H9 (cell line): Measurements from ENCODE around the gene LPO. TPM values are rescaled to one million over a fixed set of nuclear protein-coding genes. Genes with fewer than 3 reads are reported as not detected.

Source experiments
- DNase-seq: peaks from one replicate; pipeline ENCODE4 v3.0.0-alpha.2; 2017
- H2AFZ ChIP-seq: one replicate; pipeline ENCODE4 v1.6.1; 2013; ENCODE audit warnings: mild to moderate bottlenecking, low read length, control low read depth, moderate library complexity
- H2AK5ac ChIP-seq: 2 replicates; pipeline ENCODE4 v1.6.1; 2013; ENCODE audit warnings: low read length, control low read depth, mixed read lengths; ENCODE audit not compliant: insufficient read length
- H2BK120ac ChIP-seq: one replicate; pipeline ENCODE4 v1.6.1; 2013; ENCODE audit warnings: low read depth, mild to moderate bottlenecking, low read length, control low read depth, inconsistent platforms; ENCODE audit not compliant: poor library complexity, severe bottlenecking
- H2BK12ac ChIP-seq: 2 replicates; pipeline ENCODE4 v1.6.1; 2013; ENCODE audit warnings: low read length, control low read depth, mixed read lengths, low read depth; ENCODE audit not compliant: insufficient read length
- H2BK15ac ChIP-seq: 2 replicates; pipeline ENCODE4 v1.6.1; 2013; ENCODE audit warnings: low read depth, low read length, control low read depth
- H2BK20ac ChIP-seq: one replicate; pipeline ENCODE4 v1.6.1; 2013; ENCODE audit warnings: low read depth, mild to moderate bottlenecking, low read length, control low read depth, inconsistent platforms; ENCODE audit not compliant: poor library complexity, severe bottlenecking
- H2BK5ac ChIP-seq: 2 replicates; pipeline ENCODE4 v1.6.1; 2013; ENCODE audit warnings: low read length, control low read depth, mixed read lengths; ENCODE audit not compliant: insufficient read length
- H3K14ac ChIP-seq: 2 replicates; pipeline ENCODE4 v1.6.1; 2013; ENCODE audit warnings: low read length, control low read depth; ENCODE audit not compliant: insufficient read depth
- H3K18ac ChIP-seq: 2 replicates; pipeline ENCODE4 v1.6.1; 2013; ENCODE audit warnings: low read depth, mild to moderate bottlenecking, mixed read lengths, low read length, control low read depth; ENCODE audit not compliant: insufficient read length
- H3K23ac ChIP-seq: 2 replicates; pipeline ENCODE4 v1.6.1; 2013; ENCODE audit warnings: low read length, control low read depth, mixed read lengths, low read depth; ENCODE audit not compliant: insufficient read length
- H3K23me2 ChIP-seq: 2 replicates; pipeline ENCODE4 v1.6.1; 2013; ENCODE audit warnings: low read depth, mild to moderate bottlenecking, mixed read lengths, low read length, control low read depth; ENCODE audit not compliant: insufficient read length, poor library complexity, severe bottlenecking
- H3K27ac ChIP-seq: 2 replicates; pipeline ENCODE4 v1.5.1; 2013; ENCODE audit warnings: low read length, control low read depth, mixed read lengths, low read depth; ENCODE audit not compliant: insufficient read length
- H3K27me3 ChIP-seq: 2 replicates; pipeline ENCODE4 v1.6.1; 2013; ENCODE audit warnings: low read length, control low read depth, inconsistent platforms; ENCODE audit not compliant: insufficient read depth
- H3K4ac ChIP-seq: 2 replicates; pipeline ENCODE4 v1.6.1; 2013; ENCODE audit warnings: low read depth, mild to moderate bottlenecking, control low read depth, inconsistent platforms, low read length, moderate library complexity
- H3K4me1 ChIP-seq: 2 replicates; pipeline ENCODE4 v1.6.1; 2013; ENCODE audit warnings: low read length, control low read depth, inconsistent platforms; ENCODE audit not compliant: insufficient read depth
- H3K4me2 ChIP-seq: 2 replicates; pipeline ENCODE4 v1.6.1; 2013; ENCODE audit warnings: low read length, control low read depth, mixed read lengths; ENCODE audit not compliant: insufficient read length, insufficient read depth
- H3K56ac ChIP-seq: 2 replicates; pipeline ENCODE4 v1.6.1; 2013; ENCODE audit warnings: low read depth, mild to moderate bottlenecking, mixed read lengths, low read length, control low read depth; ENCODE audit not compliant: insufficient read length
- H3K79me1 ChIP-seq: 2 replicates; pipeline ENCODE4 v1.6.1; 2013; ENCODE audit warnings: low read depth, mild to moderate bottlenecking, moderate library complexity, low read length, control low read depth, inconsistent platforms; ENCODE audit not compliant: insufficient read depth, poor library complexity, severe bottlenecking
- H3K79me2 ChIP-seq: 2 replicates; pipeline ENCODE4 v1.6.1; 2013; ENCODE audit warnings: low read length, control low read depth, inconsistent platforms; ENCODE audit not compliant: insufficient read depth
- H3K9ac ChIP-seq: 2 replicates; pipeline ENCODE4 v1.6.1; 2013; ENCODE audit warnings: low read length, control low read depth, mixed read lengths; ENCODE audit not compliant: insufficient read length; ENCODE audit errors: extremely low read depth
- H3K9me3 ChIP-seq: one replicate; pipeline ENCODE4 v1.6.1; 2013; ENCODE audit warnings: low read depth, low read length, inconsistent platforms; ENCODE audit not compliant: control insufficient read depth
- H3T11ph ChIP-seq: one replicate; pipeline ENCODE4 v1.6.1; 2013; ENCODE audit warnings: mild to moderate bottlenecking, low read length, control low read depth, inconsistent platforms
- H4K20me1 ChIP-seq: one replicate; pipeline ENCODE4 v1.6.1; 2013; ENCODE audit not compliant: control insufficient read depth, insufficient read length, insufficient read depth
- H4K5ac ChIP-seq: 2 replicates; pipeline ENCODE4 v1.6.1; 2013; ENCODE audit warnings: low read depth, mild to moderate bottlenecking, mixed read lengths, low read length, control low read depth; ENCODE audit not compliant: insufficient read length
- H4K8ac ChIP-seq: replicated peaks from 2 replicates; pipeline ENCODE4 v1.6.1; 2013; ENCODE audit warnings: low read length, control low read depth, mixed read lengths, low read depth; ENCODE audit not compliant: insufficient read length
- H4K91ac ChIP-seq: 2 replicates; pipeline ENCODE4 v1.6.1; 2013; ENCODE audit warnings: low read depth, mild to moderate bottlenecking, moderate library complexity, mixed read lengths, low read length, control low read depth; ENCODE audit not compliant: insufficient read length
- H3K27ac Mint-ChIP-seq, 3 experiments: 2 replicates in 2 of 3; 3 replicates in 1 of 3; pipeline ENCODE4 v1.8.0; 2020 to 2021; ENCODE audit warnings: mixed read lengths in 3 of 3, mild to moderate bottlenecking in 1 of 3, moderate library complexity in 1 of 3
- H3K27me3 Mint-ChIP-seq: 2 replicates; pipeline ENCODE4 v1.8.0; 2021; ENCODE audit warnings: low read depth, mild to moderate bottlenecking, moderate library complexity, mixed read lengths
- H3K36me3 Mint-ChIP-seq, 3 experiments: 2 replicates in 2 of 3; 3 replicates in 1 of 3; pipeline ENCODE4 v1.8.0; 2020 to 2021; ENCODE audit warnings: low read depth in 3 of 3, mixed read lengths in 3 of 3; ENCODE audit not compliant: insufficient read depth in 1 of 3
- H3K4me1 Mint-ChIP-seq, 2 experiments: 2 replicates each; pipeline ENCODE4 v1.8.0; 2020; ENCODE audit warnings: mixed read lengths in 2 of 2
- H3K4me3 Mint-ChIP-seq, 2 experiments: 2 replicates in 1 of 2; 3 replicates in 1 of 2; pipeline ENCODE4 v1.8.0; 2020 to 2021; ENCODE audit warnings: mild to moderate bottlenecking in 2 of 2, mixed read lengths in 2 of 2, moderate library complexity in 1 of 2
- H3K9me3 Mint-ChIP-seq, 2 experiments: 2 replicates in 1 of 2; 3 replicates in 1 of 2; pipeline ENCODE4 v1.8.0; 2020; ENCODE audit warnings: mild to moderate bottlenecking in 2 of 2, mixed read lengths in 2 of 2, moderate library complexity in 1 of 2
- CTCF ChIP-seq: fragments of 200-600 bp; sonication (generic); conservative IDR thresholded peaks from 3 replicates; pipeline ENCODE4 v1.8.0; 2021; ENCODE audit warnings: antibody characterized with exemption, mild to moderate bottlenecking
- WGBS: extraction: QIAGEN DNeasy Blood & Tissue Kit; methylation state at CpG from one replicate; pipeline ENCODE4 v1.1.7; 2013; ENCODE audit warnings: missing lambda C conversion rate, low lambda C conversion rate, mixed read lengths; ENCODE audit not compliant: insufficient read length; ENCODE audit errors: extremely low coverage; 5-methylcytosine and 5-hydroxymethylcytosine counted together
- total RNA-seq: library from RNA; stranded (reverse); gene quantifications from 2 replicates; pipeline ENCODE4 v1.2.1, GENCODE V29; 2021

LPO gene
- total RNA-seq, 1 experiment from 2014 or later: 0.17 TPM

DNA sequence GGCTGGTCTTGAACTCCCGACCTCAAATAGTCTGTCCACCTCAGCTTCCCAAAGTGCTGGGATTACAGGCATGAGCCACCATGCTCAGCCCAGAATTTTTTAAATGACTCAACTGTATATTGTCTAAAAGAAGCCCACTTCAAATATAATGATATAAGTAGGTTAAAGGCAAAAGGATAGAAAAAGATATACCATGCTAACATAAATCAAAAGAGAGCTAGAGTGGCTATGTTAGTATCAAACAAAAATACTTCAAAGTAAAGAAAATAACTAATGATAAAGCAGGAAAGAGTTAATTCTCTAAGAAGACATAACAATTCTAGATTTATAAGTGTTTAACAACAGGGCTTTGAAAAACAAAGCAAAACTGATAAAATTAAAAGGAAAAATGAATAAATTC lies 55.6 kb downstream of the LPO start:
- Histone ChIP-seq H2BK20ac (no peak overlapping the region), H4K91ac (no peak overlapping the region), H3K9me3 (no peaks in the 10 kb centered on the region), H2AK5ac (no peak overlapping the region), H3K18ac (no peak overlapping the region), H3K4ac (no peak overlapping the region), H3K23ac (no peak overlapping the region), H2BK120ac (no peak overlapping the region), H3K4me1 (no peaks in the 10 kb centered on the region), H3K27ac (no peak overlapping the region), H4K8ac (no peak overlapping the region), H2BK12ac (no peak overlapping the region), H2BK15ac (no peak overlapping the region), H3T11ph (no peak overlapping the region), H3K4me2 (no peak overlapping the region), H3K79me2 (no peaks in the 10 kb centered on the region), H2AFZ (no peak overlapping the region), H3K14ac (no peak overlapping the region), H3K56ac (no peak overlapping the region), H4K5ac (no peak overlapping the region), H3K79me1 (no peaks in the 10 kb centered on the region), H3K23me2 (no peaks in the 10 kb centered on the region), H4K20me1 (no peaks in the 10 kb centered on the region), H3K27me3 (no peaks in the 10 kb centered on the region), H2BK5ac (no peak overlapping the region), H3K9ac (no peak overlapping the region)
- WGBS: no CpG with 5 or more reads among the region's 1 CpG
- H3K36me3 Mint-ChIP-seq: no peaks in the 10 kb centered on the region
- H3K27me3 Mint-ChIP-seq: peaks cover 3% of the 10 kb centered on the region; the same call in 1 of the 2 replicates
- no peak for TF ChIP-seq CTCF
- no peak for DNase-seq
- no peak overlapping the region for H3K4me3 Mint-ChIP-seq
- H3K9me3 Mint-ChIP-seq: no peaks in the 10 kb centered on the region
- no peak overlapping the region for H3K27ac Mint-ChIP-seq
- peaks cover 0 to 5% of the 10 kb centered on the region in 2 experiments; a peak in 1 of 4 replicates for H3K4me1 Mint-ChIP-seq
